Gastroesophageal sphincter (tissue), 3 donors: Measurements from ENCODE around the gene TACC3.

Experiments used
- CTCF ChIP-seq, 4 experiments: fragments of 200-600 bp in 2 of 4; fragments of 450-650 bp in 2 of 4; sonication (generic) in 1 of 4; IDR thresholded peaks; one replicate each; pipeline ENCODE4 v1.5.1; 2017 to 2019; ENCODE audit warnings: antibody characterized with exemption in 4 of 4, mild to moderate bottlenecking in 2 of 4, moderate library complexity in 2 of 4
- EP300 ChIP-seq: sonication (generic); formaldehyde crosslinking; IDR thresholded peaks from one replicate; pipeline ENCODE4 v1.6.1; 2017; ENCODE audit warnings: antibody characterized with exemption, mild to moderate bottlenecking
- POLR2A ChIP-seq, 2 donors: fragments of 450-650 bp; IDR thresholded peaks; one replicate each; pipeline ENCODE4 v1.6.1; 2017; ENCODE audit warnings: antibody characterized with exemption in 2 of 2, mild to moderate bottlenecking in 2 of 2, moderate library complexity in 1 of 2

GRCh38 chr4:1686440-1687036 lies 34.8 kb upstream of the TACC3 start:
- TF ChIP-seq CTCF (IDR thresholded peaks at IDR 0.05) (no peak), POLR2A (IDR thresholded peaks at IDR 0.05) (no peak), EP300 (no peak)
